Activated CD8-positive, alpha-beta T cell treated with anti-CD3 and anti-CD28 coated beads for 36 hours (primary cell): ENCODE data around the gene PVALEF. TPM values are rescaled to one million over a fixed set of nuclear protein-coding genes. Genes with fewer than 3 reads are reported as not detected.

Source experiments
- ATAC-seq: fragments of 200-7000 bp; cut with Tn5 transposase; one replicate; pipeline ENCODE4 v1.10.0; 2021; ENCODE audit warnings: mild to moderate bottlenecking, moderate library complexity
- CTCF ChIA-PET: fragments of 350-600 bp; sonication (Branson Sonifier 250); formaldehyde crosslinking; loops from one replicate; lab custom pipeline; 2021; ENCODE audit warnings: antibody characterized with exemption; lab: Charles Lee
- POLR2A ChIA-PET: fragments of 350-600 bp; sonication (Branson Sonifier 250); formaldehyde crosslinking; loops from one replicate; lab custom pipeline; 2021; ENCODE audit warnings: antibody characterized with exemption; lab: Charles Lee
- DNase-seq: peaks from one replicate; pipeline ENCODE4 v3.0.0-alpha.2; 2020
- H3K27ac Mint-ChIP-seq: one replicate; pipeline ENCODE4 v1.8.0; 2021; ENCODE audit warnings: mild to moderate bottlenecking, mixed read lengths
- H3K27me3 Mint-ChIP-seq: one replicate; pipeline ENCODE4 v1.8.0; 2021; ENCODE audit warnings: mixed read lengths
- H3K36me3 Mint-ChIP-seq: one replicate; pipeline ENCODE4 v1.8.0; 2021; ENCODE audit warnings: low read depth, mixed read lengths
- H3K4me1 Mint-ChIP-seq: one replicate; pipeline ENCODE4 v1.8.0; 2021; ENCODE audit warnings: low read depth, mixed read lengths
- H3K4me3 Mint-ChIP-seq: one replicate; pipeline ENCODE4 v1.8.0; 2021; ENCODE audit warnings: mild to moderate bottlenecking, moderate library complexity, mixed read lengths
- H3K9me3 Mint-ChIP-seq: one replicate; pipeline ENCODE4 v1.8.0; 2021; ENCODE audit warnings: mixed read lengths
- intact Hi-C: fragments of 100-400 bp; cut with micrococcal nuclease; formaldehyde crosslinking; loops from one replicate; pipeline ENCODE4 v1.10.0; 2022
- total RNA-seq, 2 experiments: library from RNA; stranded (reverse); gene quantifications; one replicate each; pipeline ENCODE4 v1.2.3, GENCODE V29; 2021
- TF ChIP-seq, protein P1 (sequence below): fragments of 200-600 bp; IDR thresholded peaks from one replicate; pipeline ENCODE4 v1.8.0; 2022; ENCODE audit warnings: antibody characterized with exemption, mild to moderate bottlenecking

Gene PVALEF
- total RNA-seq, result not detected

GRCh38 chr17:81165246-81166032 is at the start of gene PVALEF:
PVALEF (plus strand) TSS chr17:81165507; CDS start chr17:81181227, 15,720 bp downstream.
- ChIA-PET CTCF (no interaction called here), POLR2A (no interaction called here)
- intact Hi-C loops, result no loop called here
- no peaks in the 10 kb centered on the region for H3K4me1 Mint-ChIP-seq
- no peak within 1 kb of the TSS for H3K27ac Mint-ChIP-seq
- no peak within 1 kb of the TSS for H3K4me3 Mint-ChIP-seq
- no peak for ATAC-seq
- no peak for DNase-seq
- no peaks in the 10 kb centered on the region for H3K9me3 Mint-ChIP-seq
- TF ChIP-seq, protein P1, sequence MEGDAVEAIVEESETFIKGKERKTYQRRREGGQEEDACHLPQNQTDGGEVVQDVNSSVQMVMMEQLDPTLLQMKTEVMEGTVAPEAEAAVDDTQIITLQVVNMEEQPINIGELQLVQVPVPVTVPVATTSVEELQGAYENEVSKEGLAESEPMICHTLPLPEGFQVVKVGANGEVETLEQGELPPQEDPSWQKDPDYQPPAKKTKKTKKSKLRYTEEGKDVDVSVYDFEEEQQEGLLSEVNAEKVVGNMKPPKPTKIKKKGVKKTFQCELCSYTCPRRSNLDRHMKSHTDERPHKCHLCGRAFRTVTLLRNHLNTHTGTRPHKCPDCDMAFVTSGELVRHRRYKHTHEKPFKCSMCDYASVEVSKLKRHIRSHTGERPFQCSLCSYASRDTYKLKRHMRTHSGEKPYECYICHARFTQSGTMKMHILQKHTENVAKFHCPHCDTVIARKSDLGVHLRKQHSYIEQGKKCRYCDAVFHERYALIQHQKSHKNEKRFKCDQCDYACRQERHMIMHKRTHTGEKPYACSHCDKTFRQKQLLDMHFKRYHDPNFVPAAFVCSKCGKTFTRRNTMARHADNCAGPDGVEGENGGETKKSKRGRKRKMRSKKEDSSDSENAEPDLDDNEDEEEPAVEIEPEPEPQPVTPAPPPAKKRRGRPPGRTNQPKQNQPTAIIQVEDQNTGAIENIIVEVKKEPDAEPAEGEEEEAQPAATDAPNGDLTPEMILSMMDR, result no peak
- H3K27me3 Mint-ChIP-seq, result peaks cover 12% of the 10 kb centered on the region
- no peaks in the 10 kb centered on the region for H3K36me3 Mint-ChIP-seq

DNA sequence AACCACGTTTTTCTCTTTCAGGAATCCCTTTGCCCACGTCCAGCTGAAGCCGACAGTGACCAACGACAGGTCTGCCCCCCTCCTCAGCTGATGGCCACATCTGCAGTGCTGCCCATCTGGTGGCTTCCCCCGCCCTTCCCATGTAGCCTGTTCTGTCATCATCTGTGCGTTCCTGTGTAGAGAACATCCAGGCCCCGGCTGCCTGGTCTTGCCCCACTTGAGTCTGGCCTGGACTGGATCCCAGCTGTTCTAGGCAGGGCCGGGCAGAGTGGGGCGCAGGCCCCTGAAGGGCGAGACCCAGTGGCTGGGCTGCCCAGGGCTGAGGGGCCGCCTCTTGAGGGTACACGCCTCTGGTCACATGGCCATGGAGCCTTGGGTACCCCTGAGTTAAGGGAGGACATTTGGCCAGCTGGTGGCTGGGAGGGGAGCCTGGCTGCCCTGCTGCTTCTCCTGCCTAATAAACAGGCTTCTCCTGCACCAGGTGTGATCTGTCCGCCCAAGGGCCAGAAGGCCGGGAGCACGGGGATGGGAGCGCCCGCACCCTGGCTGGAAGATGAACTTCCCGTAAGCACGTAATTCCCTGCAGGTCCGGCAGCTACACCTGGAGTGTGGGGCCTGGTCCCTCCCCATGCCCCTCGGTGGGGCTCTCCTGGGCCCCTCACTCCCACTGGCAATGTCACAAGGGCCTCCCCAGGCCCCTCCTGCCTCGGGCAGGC is 49.4 kb upstream of the PVALEF start:
- H3K4me3 Mint-ChIP-seq, result no peak overlapping the region
- TF ChIP-seq, protein P1, result no peak
- no peaks in the 10 kb centered on the region for H3K9me3 Mint-ChIP-seq
- H3K27ac Mint-ChIP-seq, result no peak overlapping the region
- H3K27me3 Mint-ChIP-seq, result peaks cover 1% of the 10 kb centered on the region
- H3K4me1 Mint-ChIP-seq, result peaks cover 5% of the 10 kb centered on the region
- no peaks in the 10 kb centered on the region for H3K36me3 Mint-ChIP-seq
- ChIA-PET CTCF (interaction anchor here (1.1 to 2.0 kb wide), 3 partner anchors 14 to 1034 kb away, joined by 3 to 4 read pairs (median 4); no protein-coding TSS in a partner anchor), POLR2A (no interaction called here)
- ATAC-seq (no peak), DNase-seq (no peak)
- intact Hi-C loops, result no loop called here

- ATAC-seq (no peak), DNase-seq (no peak)
- Mint-ChIP-seq H3K4me3 (no peak overlapping the region), H3K36me3 (no peaks in the 10 kb centered on the region), H3K27me3 (peaks cover 1% of the 10 kb centered on the region), H3K9me3 (no peaks in the 10 kb centered on the region), H3K27ac (no peak overlapping the region), H3K4me1 (peaks cover 5% of the 10 kb centered on the region)
- ChIA-PET POLR2A (interaction anchor here (0.8 kb wide), 1 partner anchor 662 kb away, joined by 3 read pairs; no protein-coding TSS in a partner anchor), CTCF (interaction anchor here (1.0 to 1.2 kb wide), 3 partner anchors 14 to 1034 kb away, joined by 3 to 4 read pairs (median 3); no protein-coding TSS in a partner anchor)
- TF ChIP-seq, protein P1, result no peak
- intact Hi-C loops, result no loop called here
Measured at GRCh38 chr17:81116704-81117103, 48.6 kb upstream of the PVALEF start.

GRCh38 chr17:81117672-81118198 is 47.6 kb upstream of the PVALEF start:
- DNase-seq, result no peak
- Mint-ChIP-seq H3K9me3 (no peaks in the 10 kb centered on the region), H3K4me1 (peaks cover 5% of the 10 kb centered on the region), H3K36me3 (no peaks in the 10 kb centered on the region), H3K4me3 (no peak overlapping the region), H3K27ac (no peak overlapping the region), H3K27me3 (peaks cover 1% of the 10 kb centered on the region)
- ChIA-PET POLR2A (interaction anchor here (0.9 to 1.8 kb wide), 2 partner anchors 16 to 125 kb away, joined by 3 to 4 read pairs; no protein-coding TSS in a partner anchor), CTCF (interaction anchor here (1.0 to 1.5 kb wide), 3 partner anchors 15 to 94 kb away, joined by 3 to 6 read pairs (median 4); no protein-coding TSS in a partner anchor)
- intact Hi-C loops, result no loop called here
- no peak for ATAC-seq
- TF ChIP-seq, protein P1, result no peak
